ENCODE results near the gene ACSL1.

The ACSL1 gene

GRCh38 chr4:184796906-184797305 lies 28.9 kb downstream of the ACSL1 start:
- H3K27ac ChIP-seq, result peak overlapping the region; percentile 16; the same call in 1 of the 2 replicates
- TF ChIP-seq, protein P1, sequence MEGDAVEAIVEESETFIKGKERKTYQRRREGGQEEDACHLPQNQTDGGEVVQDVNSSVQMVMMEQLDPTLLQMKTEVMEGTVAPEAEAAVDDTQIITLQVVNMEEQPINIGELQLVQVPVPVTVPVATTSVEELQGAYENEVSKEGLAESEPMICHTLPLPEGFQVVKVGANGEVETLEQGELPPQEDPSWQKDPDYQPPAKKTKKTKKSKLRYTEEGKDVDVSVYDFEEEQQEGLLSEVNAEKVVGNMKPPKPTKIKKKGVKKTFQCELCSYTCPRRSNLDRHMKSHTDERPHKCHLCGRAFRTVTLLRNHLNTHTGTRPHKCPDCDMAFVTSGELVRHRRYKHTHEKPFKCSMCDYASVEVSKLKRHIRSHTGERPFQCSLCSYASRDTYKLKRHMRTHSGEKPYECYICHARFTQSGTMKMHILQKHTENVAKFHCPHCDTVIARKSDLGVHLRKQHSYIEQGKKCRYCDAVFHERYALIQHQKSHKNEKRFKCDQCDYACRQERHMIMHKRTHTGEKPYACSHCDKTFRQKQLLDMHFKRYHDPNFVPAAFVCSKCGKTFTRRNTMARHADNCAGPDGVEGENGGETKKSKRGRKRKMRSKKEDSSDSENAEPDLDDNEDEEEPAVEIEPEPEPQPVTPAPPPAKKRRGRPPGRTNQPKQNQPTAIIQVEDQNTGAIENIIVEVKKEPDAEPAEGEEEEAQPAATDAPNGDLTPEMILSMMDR (conservative IDR thresholded peaks at IDR 0.05), result no peak
- no peak for TF ChIP-seq ZFX (IDR thresholded peaks at IDR 0.05)

GRCh38 chr4:184795214-184795844 lies 30.4 kb downstream of the ACSL1 start:
- TF ChIP-seq ZFX (IDR thresholded peaks at IDR 0.05), result no peak
- TF ChIP-seq, protein P1 (conservative IDR thresholded peaks at IDR 0.05), result no peak
- peak overlapping the region; percentile 38; the same call in 1 of the 2 replicates for H3K27ac ChIP-seq

- TF ChIP-seq, protein P1 (conservative IDR thresholded peaks at IDR 0.05), result no peak
- TF ChIP-seq ZFX (IDR thresholded peaks at IDR 0.05), result no peak
- peak overlapping the region; percentile 38 for H3K27ac ChIP-seq
Observed at GRCh38 chr4:184794470-184794869, 31.3 kb downstream of the ACSL1 start.

- peak overlapping the region; percentile 38 for H3K27ac ChIP-seq
- TF ChIP-seq, protein P1 (conservative IDR thresholded peaks at IDR 0.05), result no peak
- TF ChIP-seq ZFX (IDR thresholded peaks at IDR 0.05), result no peak
Observed at GRCh38 chr4:184793735-184794355, 31.9 kb downstream of the ACSL1 start.

GRCh38 chr4:184792950-184793555 lies 32.7 kb downstream of the ACSL1 start:
- H3K27ac ChIP-seq, result peak overlapping the region; percentile 36; the same call in 1 of the 2 replicates
- no peak for TF ChIP-seq ZFX (IDR thresholded peaks at IDR 0.05)
- TF ChIP-seq, protein P1 (conservative IDR thresholded peaks at IDR 0.05), result no peak

- TF ChIP-seq, protein P1 (conservative IDR thresholded peaks at IDR 0.05), result no peak
- TF ChIP-seq ZFX (IDR thresholded peaks at IDR 0.05), result no peak
- H3K27ac ChIP-seq, result 0 out of 2 replicates have a peak overlapping the region, but pooled peaks have one; percentile 36
Observed at GRCh38 chr4:184792334-184792733, 33.4 kb downstream of the ACSL1 start.

DNA sequence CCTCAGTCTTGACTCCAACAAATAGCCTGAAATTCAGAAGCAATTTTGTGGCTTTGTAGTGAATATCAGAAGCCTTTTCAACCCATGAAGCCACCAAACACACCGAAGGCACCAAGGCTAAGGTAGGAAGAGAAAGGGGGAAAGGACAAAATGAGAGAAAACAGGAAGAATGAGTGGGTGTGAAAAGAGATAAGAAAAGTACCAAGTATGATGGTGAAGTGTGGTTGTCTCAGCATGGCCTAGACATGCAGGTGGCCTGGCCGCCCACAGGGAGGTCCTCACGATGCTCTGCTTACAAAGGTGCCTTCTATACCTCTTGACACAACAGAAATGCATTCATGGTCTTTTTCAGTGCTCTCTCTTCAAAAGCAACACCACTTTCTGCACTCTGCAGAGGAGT lies 34.9 kb downstream of the ACSL1 start:
- H3K27ac ChIP-seq, result no peak overlapping the region
- TF ChIP-seq, protein P1 (conservative IDR thresholded peaks at IDR 0.05), result no peak
- TF ChIP-seq ZFX (IDR thresholded peaks at IDR 0.05), result no peak
